KMS-11 (cell line): ENCODE measurements around the gene CCL13.

Experiments used
- H2AFZ ChIP-seq: fragments of 200-600 bp; sonication (generic); 2 replicates; pipeline ENCODE4 v1.6.1; 2016; ENCODE audit warnings: antibody characterized with exemption, mixed run types, low read depth
- H3K27ac ChIP-seq: fragments of 200-600 bp; sonication (generic); 2 replicates; pipeline ENCODE4 v1.6.1; 2016; ENCODE audit warnings: mild to moderate bottlenecking, mixed run types
- H3K27me3 ChIP-seq: fragments of 200-600 bp; sonication (generic); 2 replicates; pipeline ENCODE4 v1.6.1; 2017; ENCODE audit warnings: mild to moderate bottlenecking, low read depth, mixed run types, moderate library complexity; ENCODE audit not compliant: insufficient read depth
- H3K36me3 ChIP-seq: fragments of 200-600 bp; sonication (generic); 2 replicates; pipeline ENCODE4 v1.6.1; 2017; ENCODE audit warnings: mild to moderate bottlenecking, mixed run types; ENCODE audit not compliant: insufficient read depth
- H3K4me1 ChIP-seq: fragments of 200-600 bp; sonication (generic); 2 replicates; pipeline ENCODE4 v1.6.1; 2016; ENCODE audit warnings: mild to moderate bottlenecking, low read depth, mixed run types; ENCODE audit not compliant: poor library complexity, severe bottlenecking
- H3K4me2 ChIP-seq: fragments of 200-600 bp; sonication (generic); 2 replicates; pipeline ENCODE4 v1.7.0; 2016; ENCODE audit warnings: mild to moderate bottlenecking, mixed run types
- H3K4me3 ChIP-seq: fragments of 200-600 bp; sonication (generic); IDR thresholded peaks from 2 replicates; pipeline ENCODE4 v1.6.1; 2017; ENCODE audit warnings: low read depth, low read length, mixed read lengths; ENCODE audit not compliant: insufficient read depth
- H3K79me2 ChIP-seq: fragments of 200-600 bp; sonication (generic); 2 replicates; pipeline ENCODE4 v1.6.1; 2016; ENCODE audit warnings: low read depth, mixed run types; ENCODE audit not compliant: insufficient read depth
- H3K9ac ChIP-seq: fragments of 200-600 bp; sonication (generic); 2 replicates; pipeline ENCODE4 v1.6.1; 2016; ENCODE audit warnings: mild to moderate bottlenecking, mixed run types
- H4K20me1 ChIP-seq: fragments of 200-600 bp; sonication (generic); 2 replicates; pipeline ENCODE4 v1.6.1; 2016; ENCODE audit warnings: mild to moderate bottlenecking, mixed run types; ENCODE audit not compliant: insufficient read depth
- TF ChIP-seq, protein P1 (sequence below): fragments of 200-600 bp; sonication (generic); conservative IDR thresholded peaks from 2 replicates; pipeline ENCODE4 v1.6.1; 2017; ENCODE audit warnings: low read depth, mild to moderate bottlenecking, antibody characterized with exemption, low read length, moderate library complexity, mixed read lengths

CCL13 gene

DNA sequence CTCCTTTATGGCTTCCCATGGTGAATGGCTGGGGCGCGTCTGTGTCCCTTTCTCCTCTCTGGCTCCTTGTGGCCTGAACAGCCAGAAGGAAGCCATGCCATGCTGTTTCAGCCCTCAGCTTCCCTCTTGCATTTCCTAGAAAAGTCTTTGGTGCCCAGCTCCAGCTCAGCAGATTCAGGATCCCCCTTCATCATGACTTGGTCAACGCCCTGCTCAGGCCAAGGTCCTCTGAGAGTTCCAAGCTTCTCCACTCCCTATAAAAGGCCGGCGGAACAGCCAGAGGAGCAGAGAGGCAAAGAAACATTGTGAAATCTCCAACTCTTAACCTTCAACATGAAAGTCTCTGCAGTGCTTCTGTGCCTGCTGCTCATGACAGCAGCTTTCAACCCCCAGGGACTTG is at the start of gene CCL13:
Gene CCL13 (plus strand): TSS at position 287 of the 400 bp plus-strand sequence. CDS start 47 bp downstream, at position 334.
- Histone ChIP-seq H3K36me3 (no peaks in the 10 kb centered on the region), H3K4me2 (no peak within 1 kb of the TSS), H3K4me3 (no peak within 1 kb of the TSS), H3K9ac (no peak within 1 kb of the TSS), H3K4me1 (peaks cover 17% of the 10 kb centered on the region), H2AFZ (no peak within 1 kb of the TSS), H3K27ac (no peak within 1 kb of the TSS), H3K27me3 (no peaks in the 10 kb centered on the region), H3K79me2 (no peaks in the 10 kb centered on the region), H4K20me1 (no peaks in the 10 kb centered on the region)
- TF ChIP-seq, protein P1, sequence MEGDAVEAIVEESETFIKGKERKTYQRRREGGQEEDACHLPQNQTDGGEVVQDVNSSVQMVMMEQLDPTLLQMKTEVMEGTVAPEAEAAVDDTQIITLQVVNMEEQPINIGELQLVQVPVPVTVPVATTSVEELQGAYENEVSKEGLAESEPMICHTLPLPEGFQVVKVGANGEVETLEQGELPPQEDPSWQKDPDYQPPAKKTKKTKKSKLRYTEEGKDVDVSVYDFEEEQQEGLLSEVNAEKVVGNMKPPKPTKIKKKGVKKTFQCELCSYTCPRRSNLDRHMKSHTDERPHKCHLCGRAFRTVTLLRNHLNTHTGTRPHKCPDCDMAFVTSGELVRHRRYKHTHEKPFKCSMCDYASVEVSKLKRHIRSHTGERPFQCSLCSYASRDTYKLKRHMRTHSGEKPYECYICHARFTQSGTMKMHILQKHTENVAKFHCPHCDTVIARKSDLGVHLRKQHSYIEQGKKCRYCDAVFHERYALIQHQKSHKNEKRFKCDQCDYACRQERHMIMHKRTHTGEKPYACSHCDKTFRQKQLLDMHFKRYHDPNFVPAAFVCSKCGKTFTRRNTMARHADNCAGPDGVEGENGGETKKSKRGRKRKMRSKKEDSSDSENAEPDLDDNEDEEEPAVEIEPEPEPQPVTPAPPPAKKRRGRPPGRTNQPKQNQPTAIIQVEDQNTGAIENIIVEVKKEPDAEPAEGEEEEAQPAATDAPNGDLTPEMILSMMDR, result no peak

DNA sequence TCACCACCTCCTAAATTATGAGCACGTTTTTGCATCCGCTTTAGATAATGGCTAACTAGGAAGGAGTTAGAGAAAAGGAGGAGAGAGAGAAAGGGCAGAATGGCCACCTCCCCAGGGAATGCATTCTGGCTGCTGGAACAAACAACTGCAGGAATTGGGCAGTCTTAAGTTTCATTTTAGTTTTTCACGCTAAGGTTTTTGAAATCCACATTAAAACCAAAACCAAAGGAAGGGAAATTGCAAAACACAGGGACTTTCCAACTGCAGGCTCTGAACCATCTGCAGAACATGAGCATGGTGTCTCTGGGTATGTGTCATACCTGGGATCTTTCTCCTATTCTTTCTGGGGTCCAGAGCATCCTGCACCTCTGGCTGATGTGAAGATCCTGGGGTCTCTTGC is 49.2 kb upstream of the CCL13 start:
- Histone ChIP-seq H3K36me3 (no peaks in the 10 kb centered on the region), H4K20me1 (no peaks in the 10 kb centered on the region), H2AFZ (no peak overlapping the region), H3K9ac (no peak overlapping the region), H3K4me2 (no peak overlapping the region; the same call in 1 of the 2 replicates), H3K27ac (no peak overlapping the region), H3K4me3 (no peak overlapping the region), H3K27me3 (no peaks in the 10 kb centered on the region), H3K79me2 (no peaks in the 10 kb centered on the region), H3K4me1 (peaks cover 36% of the 10 kb centered on the region)
- TF ChIP-seq, protein P1, result no peak

DNA sequence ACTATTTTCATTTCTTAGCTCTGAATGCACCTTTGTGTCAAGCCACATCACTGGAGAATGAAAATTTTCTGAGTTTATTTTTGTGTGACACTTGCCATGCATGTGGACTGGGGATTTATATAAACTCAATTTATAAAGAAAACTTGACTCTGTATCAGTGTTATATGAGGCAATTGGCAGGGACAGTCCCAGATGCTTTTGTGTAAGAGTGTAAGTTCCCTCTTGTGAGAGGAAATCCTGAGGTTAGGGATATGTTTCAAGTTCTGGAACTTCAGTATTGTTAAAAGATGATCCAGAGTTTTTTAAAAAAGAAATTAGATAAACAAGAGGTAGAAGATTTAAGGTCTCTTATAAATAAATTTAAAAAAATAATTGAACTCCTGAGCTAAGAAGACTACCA is 47.9 kb upstream of the CCL13 start:
- TF ChIP-seq, protein P1, result no peak
- Histone ChIP-seq H3K27me3 (no peaks in the 10 kb centered on the region), H3K4me1 (peaks cover 23% of the 10 kb centered on the region), H3K36me3 (no peaks in the 10 kb centered on the region), H3K4me2 (no peak overlapping the region), H3K9ac (no peak overlapping the region), H3K79me2 (no peaks in the 10 kb centered on the region), H3K27ac (no peak overlapping the region), H2AFZ (no peak overlapping the region), H4K20me1 (no peaks in the 10 kb centered on the region), H3K4me3 (no peak overlapping the region)

DNA sequence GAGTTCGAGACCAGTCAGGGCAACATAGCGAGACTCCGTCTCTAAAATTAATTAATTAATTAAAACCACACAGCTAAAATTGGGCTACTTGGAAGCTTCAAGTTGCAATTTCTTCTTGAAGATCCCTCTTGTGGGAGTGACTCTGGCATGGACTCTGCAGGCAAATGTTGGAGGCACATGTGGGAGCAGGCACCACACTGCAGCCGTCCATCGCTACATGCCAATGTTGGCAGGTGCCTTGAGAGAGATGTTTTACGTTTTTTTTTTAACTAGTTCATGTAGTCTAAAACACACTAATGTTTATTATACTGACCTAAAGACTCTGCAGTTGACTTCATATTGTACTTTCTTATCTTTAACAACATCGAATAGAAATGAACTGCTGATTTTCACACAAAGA is 45.0 kb upstream of the CCL13 start:
- Histone ChIP-seq H3K9ac (no peak overlapping the region), H3K27ac (no peak overlapping the region), H3K36me3 (no peaks in the 10 kb centered on the region)

More for the DNA sequence above, 45.0 kb upstream of the CCL13 start:
- TF ChIP-seq, protein P1, result no peak
- Histone ChIP-seq H4K20me1 (no peaks in the 10 kb centered on the region), H2AFZ (no peak overlapping the region), H3K27me3 (no peaks in the 10 kb centered on the region), H3K79me2 (no peaks in the 10 kb centered on the region), H3K4me1 (peaks cover 21% of the 10 kb centered on the region), H3K4me3 (no peak overlapping the region), H3K4me2 (no peak overlapping the region)
